ENCODE measurements around the gene PIK3IP1.
"Not testable (repeated sequence)": the region's sequence is repeated elsewhere in the genome, so short reads cannot be mapped to it uniquely, and the experiment has no call there.

PIK3IP1 gene

DNA sequence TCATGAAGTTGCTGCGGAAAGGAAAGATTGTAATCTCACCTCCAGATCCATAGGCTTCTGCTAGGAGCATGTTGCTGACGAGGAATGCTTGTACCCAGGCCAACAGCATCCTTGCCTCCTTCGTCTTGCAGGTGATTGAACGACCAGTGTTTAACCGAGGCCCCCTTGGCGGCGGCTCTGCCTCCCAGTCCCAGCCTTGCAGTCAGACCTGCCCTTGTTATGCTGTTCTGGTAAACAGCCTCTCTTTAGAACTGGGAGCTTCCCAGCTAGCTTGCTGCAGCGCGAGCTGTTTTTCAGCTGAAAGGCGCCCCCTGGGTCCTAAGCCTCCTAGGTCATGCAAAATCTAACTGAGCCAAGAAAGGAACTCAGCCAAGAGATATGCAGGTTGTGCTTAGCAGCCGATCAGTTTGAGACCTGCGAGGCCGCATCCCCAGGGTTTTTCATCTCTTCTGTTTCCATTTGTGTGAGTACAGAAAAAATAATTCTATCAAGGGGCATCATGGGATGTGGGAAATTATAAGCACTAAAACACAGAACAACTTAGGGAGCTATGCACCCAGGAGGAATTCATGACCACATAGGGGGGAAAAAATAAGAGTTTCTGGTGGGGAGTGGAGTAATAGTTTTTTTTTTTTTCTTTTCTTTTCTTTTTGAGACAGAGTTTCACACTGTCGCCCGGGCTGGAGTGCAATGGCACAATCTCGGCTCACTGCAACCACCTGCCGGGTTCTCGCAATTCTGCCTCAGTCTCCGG lies at the start of gene PIK3IP1:
TSS of gene PIK3IP1 (minus strand) at position 253 of the 754 bp plus-strand sequence. CDS start at position 109, 144 bp downstream.
- in situ Hi-C loops (cut with MboI; ENCODE audit: low pct_unique_long_range_greater_than_20kb, low sequenced_read_pairs): no loop called here
- peak; percentile 80 for DNase-seq

- in situ Hi-C loops (cut with MboI; ENCODE audit: low pct_unique_long_range_greater_than_20kb, low sequenced_read_pairs): no loop called here
- DNase-seq: no peak
Measured at GRCh38 chr22:31341386-31342088, 49.2 kb upstream of the PIK3IP1 start.

DNA sequence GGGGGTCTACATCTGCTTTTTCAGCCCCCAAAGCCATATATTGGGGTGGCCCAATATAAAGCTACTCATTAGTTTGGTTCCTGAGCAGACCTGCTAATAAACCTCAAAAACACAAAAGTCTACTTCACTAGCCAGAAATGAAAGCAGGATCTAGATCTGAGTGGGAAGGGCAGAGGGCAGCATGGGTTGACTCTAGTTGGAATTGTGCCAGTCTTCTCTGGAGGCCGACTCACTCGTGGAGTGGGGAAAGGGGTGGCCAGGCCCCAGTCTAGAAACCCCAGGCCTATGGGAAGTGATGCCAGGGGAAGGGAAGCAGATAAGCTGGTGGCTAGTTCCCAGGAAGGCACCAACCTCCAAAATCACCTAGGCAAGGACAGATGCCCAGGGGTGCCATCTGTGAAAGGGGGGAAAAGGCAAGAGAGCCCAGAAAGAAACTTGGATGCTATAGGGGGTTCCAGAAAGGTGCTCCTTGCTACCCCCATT lies 48.5 kb upstream of the PIK3IP1 start:
- DNase-seq: no peak
- in situ Hi-C loops (cut with MboI; ENCODE audit: low pct_unique_long_range_greater_than_20kb, low sequenced_read_pairs): no loop called here

DNA sequence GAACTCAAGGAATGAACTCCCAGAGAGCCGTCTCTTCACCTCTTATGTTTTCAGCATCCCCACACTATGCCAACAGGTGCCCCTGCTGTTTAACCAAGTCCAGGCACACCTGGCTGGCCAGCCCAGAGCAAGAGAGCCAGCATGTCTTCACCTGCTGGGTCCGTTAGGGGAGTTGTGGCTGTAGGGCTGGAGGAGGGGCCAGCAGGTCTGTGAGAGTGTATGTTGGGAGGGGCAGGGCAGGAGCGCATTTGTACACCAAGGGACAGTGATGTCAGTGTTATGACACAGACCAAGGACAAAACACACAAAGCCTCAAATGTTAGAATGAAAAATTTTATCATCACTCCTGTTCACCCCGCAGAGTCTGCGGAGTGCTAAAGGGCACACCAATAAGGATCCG lies 48.1 kb upstream of the PIK3IP1 start:
- DNase-seq: no peak
- in situ Hi-C loops (cut with MboI; ENCODE audit: low pct_unique_long_range_greater_than_20kb, low sequenced_read_pairs): no loop called here

DNA sequence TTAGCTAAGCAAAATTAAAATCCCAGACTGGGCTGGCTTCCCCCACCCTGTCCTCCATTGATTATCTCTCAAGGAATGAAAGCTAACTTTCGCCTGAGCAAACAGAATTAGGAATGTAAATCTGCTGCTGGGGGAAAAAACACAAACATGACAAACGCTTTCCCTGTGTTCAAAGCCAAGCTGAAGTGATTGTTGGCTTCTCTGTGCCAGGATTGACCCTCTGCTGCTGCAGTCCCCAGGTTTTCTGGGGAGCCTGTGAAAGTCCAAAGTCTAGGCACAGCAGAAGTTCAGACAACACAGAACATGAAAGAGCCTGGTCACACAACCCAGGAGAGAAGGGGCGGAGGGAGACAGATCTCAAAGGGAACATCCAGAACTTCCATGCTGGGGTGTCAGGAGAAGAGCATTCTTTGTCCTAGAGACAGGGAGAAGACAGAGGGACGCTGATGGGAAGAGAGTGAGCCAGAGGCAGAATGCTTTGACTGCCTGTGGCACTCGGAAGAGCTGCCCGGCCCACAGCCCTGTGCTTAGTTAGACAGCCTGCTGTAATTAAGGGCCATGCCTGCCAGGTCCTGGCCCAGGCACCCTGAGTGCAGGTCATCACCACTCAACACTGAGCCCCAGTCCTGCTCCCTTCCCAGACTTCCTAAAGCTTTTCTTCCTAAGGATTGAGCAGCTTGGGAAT lies 47.0 kb upstream of the PIK3IP1 start:
- in situ Hi-C loops (cut with MboI; ENCODE audit: low pct_unique_long_range_greater_than_20kb, low sequenced_read_pairs): no loop called here
- DNase-seq: no peak

DNA sequence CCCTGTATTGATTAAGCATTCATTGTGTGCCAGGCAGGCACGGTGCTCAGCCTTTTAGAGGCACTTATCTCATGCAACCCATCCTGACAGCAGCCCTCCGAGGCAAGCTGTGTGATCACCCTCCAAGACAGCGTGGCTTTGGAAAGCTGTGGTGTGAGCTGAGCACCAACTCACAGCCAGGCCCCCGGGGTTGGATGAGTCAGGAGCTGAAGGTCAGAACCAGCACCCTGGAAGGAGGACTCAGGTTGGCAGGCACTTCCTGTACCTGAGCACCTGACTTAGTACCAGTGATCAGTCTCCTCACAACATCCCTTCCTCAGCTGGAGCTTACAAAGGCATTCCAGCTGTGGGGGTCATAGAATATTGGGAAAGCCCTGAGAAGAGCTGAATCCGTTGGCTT lies 44.9 kb upstream of the PIK3IP1 start:
- DNase-seq: no peak
- in situ Hi-C loops (cut with MboI; ENCODE audit: low pct_unique_long_range_greater_than_20kb, low sequenced_read_pairs): no loop called here

DNA sequence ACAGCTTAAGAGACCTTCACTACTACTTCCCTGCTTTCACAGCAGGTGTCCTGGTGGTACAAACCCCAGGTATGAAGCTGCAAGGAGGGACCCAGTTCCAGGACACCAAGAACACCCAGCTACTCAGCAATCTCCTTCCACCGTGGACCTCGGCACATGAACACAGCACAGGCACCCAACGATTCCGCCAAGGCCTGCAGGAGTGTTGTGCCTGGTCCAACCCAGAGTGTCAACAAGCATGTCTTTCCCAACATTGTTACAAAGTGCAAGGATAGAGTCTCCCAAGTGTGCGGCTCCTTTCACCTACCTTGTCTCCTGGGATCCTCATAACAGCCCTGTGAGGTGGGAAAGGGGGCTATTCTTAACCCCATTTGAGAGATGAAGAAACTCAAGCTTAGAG lies 42.0 kb upstream of the PIK3IP1 start:
- in situ Hi-C loops (cut with MboI; ENCODE audit: low pct_unique_long_range_greater_than_20kb, low sequenced_read_pairs): no loop called here
- DNase-seq: no peak

GRCh38 chr22:31333641-31334040 lies 41.4 kb upstream of the PIK3IP1 start:
- in situ Hi-C loops (cut with MboI; ENCODE audit: low pct_unique_long_range_greater_than_20kb, low sequenced_read_pairs): no loop called here
- DNase-seq: no peak

GRCh38 chr22:31332886-31333285 lies 40.6 kb upstream of the PIK3IP1 start:
- DNase-seq: no peak
- in situ Hi-C loops (cut with MboI; ENCODE audit: low pct_unique_long_range_greater_than_20kb, low sequenced_read_pairs): no loop called here

GRCh38 chr22:31332010-31332409 lies 39.7 kb upstream of the PIK3IP1 start:
- no peak for DNase-seq
- in situ Hi-C loops (cut with MboI; ENCODE audit: low pct_unique_long_range_greater_than_20kb, low sequenced_read_pairs): no loop called here

- in situ Hi-C loops (cut with MboI; ENCODE audit: low pct_unique_long_range_greater_than_20kb, low sequenced_read_pairs): no loop called here
- DNase-seq: no peak
Measured at GRCh38 chr22:31329453-31330215, 37.3 kb upstream of the PIK3IP1 start.

DNA sequence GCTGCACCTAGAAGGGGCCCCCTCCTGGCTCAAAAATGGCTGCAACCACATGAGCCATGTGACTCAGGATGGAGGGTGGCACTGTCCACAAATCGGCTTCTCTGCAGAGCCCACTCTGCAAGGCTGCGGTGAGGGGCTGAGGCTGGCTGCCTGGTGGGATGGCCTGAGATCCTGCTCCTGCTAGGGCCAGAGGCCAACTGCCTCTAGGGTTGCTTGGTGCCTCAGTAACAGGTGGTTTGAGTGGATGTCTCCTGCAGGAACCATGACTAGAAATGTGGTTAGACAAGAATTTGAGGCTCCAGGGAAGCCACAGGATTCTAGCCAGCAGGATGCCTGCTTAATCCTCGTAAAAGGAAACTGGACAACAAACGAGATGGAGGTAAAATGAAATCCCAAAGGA lies 36.7 kb upstream of the PIK3IP1 start:
- no peak for DNase-seq
- in situ Hi-C loops (cut with MboI; ENCODE audit: low pct_unique_long_range_greater_than_20kb, low sequenced_read_pairs): no loop called here

GRCh38 chr22:31328544-31328960 lies 36.3 kb upstream of the PIK3IP1 start:
- in situ Hi-C loops (cut with MboI; ENCODE audit: low pct_unique_long_range_greater_than_20kb, low sequenced_read_pairs): no loop called here
- no peak for DNase-seq

DNA sequence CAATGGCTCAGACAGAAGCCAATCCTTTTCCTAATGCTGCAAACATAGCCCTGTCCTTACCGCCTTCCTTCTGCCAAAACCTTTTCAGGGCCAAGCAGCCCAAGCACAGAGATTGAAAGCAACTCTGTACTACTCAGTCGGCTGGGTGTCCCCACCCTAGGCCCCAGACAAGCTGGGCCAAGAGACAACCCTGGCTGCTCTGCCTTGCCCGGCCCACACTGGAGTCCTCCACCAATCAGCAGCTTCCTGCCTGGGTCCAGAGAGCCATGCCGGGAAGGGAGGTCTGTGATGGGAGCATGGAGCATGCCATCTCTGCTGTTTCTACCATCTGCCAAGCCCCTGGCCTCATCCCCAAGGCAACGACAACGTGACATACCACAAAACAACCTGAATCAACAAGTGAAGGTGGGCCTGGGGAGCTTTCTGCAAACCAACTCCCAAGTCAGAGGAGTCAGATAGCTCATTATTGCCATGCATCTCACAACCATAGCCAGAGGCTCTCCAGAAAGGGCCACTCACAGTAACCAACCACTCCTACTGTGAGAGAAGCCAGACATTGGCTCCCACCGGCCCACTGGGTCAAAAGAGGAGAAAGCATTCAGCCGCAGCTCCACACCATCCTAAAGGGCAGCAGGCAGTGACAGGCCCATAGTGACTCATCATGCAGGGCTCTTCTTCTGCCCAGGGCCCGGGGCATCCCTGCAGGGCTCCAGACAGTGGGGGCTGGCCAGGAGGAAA lies 35.7 kb upstream of the PIK3IP1 start:
- in situ Hi-C loops (cut with MboI; ENCODE audit: low pct_unique_long_range_greater_than_20kb, low sequenced_read_pairs): no loop called here
- no peak for DNase-seq

GRCh38 chr22:31326877-31327276 lies 34.6 kb upstream of the PIK3IP1 start:
- in situ Hi-C loops (cut with MboI; ENCODE audit: low pct_unique_long_range_greater_than_20kb, low sequenced_read_pairs): no loop called here
- no peak for DNase-seq

DNA sequence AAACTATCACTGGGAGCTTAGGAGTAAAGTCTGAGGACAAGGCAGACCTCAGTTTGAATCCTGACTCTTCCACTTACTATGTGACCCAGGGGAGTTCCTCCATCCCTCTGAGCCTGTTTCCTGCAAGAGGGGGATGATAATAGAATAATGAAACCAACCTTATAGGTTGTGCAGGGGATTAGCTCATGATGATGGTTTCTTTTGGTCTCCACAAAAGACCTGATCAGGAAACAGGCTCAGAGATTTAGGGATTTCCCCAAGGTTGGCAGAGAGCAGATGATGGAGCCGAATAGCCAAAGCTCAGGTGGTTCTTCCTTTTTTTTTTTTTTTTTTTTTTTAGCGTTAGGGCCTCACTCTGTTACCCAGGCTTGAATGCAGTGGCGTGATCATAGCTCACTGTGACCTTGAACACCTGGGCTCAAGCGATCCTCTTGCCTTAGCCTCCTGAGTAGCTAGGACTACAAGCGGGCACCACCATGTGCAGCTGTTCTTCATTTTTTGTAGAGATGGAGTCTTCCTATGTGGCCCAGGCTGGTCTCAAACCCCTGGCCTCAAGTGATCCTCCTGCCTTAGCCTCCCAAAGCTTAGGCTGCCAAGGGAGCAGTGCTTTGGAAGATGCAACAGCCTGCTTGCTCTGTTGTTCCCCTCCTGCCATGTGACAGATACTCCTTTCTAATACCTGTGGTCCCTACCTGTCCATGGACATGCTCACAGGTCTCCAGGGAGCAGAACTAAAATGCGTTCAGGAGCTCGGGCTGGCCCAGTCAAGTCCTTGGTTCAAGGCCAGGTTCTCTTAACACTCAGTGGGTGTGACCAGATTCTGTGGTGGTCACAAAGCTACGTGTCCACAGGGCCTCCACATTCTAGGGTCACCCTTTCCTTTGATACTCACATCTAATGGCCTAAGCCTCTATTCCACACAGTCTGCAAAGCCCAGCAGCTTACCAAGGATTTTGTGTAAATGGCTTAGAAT lies 31.6 kb upstream of the PIK3IP1 start:
- DNase-seq: no peak
- in situ Hi-C loops (cut with MboI; ENCODE audit: low pct_unique_long_range_greater_than_20kb, low sequenced_read_pairs): no loop called here

DNA sequence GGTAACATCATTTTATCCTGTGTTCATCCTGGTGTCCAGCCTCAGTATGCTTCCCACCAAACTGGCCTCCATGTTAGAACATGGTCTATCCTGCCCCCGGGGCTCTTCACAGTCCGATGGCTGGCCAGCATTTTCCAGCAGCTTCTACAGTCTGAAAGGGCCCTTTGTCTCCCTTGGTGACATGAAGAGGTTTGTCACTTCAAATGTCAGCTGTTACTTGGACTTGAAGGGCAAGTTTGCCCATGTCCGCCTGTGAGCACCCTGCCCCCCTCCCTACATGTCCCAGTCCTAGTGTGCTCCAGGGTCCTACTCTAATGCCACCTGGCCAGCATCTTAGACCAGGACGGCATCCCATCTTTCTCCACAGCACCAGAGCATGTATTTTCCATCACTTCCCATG lies 29.1 kb upstream of the PIK3IP1 start:
- DNase-seq: no peak
- in situ Hi-C loops (cut with MboI; ENCODE audit: low pct_unique_long_range_greater_than_20kb, low sequenced_read_pairs): no loop called here

- DNase-seq; in situ Hi-C loops (cut with MboI; ENCODE audit: low pct_unique_long_range_greater_than_20kb, low sequenced_read_pairs): not testable (repeated sequence)
Measured at GRCh38 chr22:31314220-31314619, 21.9 kb upstream of the PIK3IP1 start.
